GM04504 (cell line): ENCODE results near the gene HRCT1.
"Not testable (repeated sequence)": the region's sequence is repeated elsewhere in the genome, so short reads cannot be mapped to it uniquely, and the experiment has no call there.

Experiments used
- DNase-seq: peaks from one replicate; pipeline ENCODE4 v3.0.0-alpha.2; 2012; ENCODE audit warnings: low read depth

HRCT1 gene

GRCh38 chr9:35905912-35906679, at the start of gene HRCT1:
TSS of gene HRCT1 (plus strand) at chr9:35906202. CDS start at chr9:35906288, 86 bp downstream.
- peak; percentile 90 for DNase-seq

- no peak for DNase-seq
These were observed 49.8 kb upstream of the HRCT1 start for GRCh38 chr9:35856206-35856605.

DNA sequence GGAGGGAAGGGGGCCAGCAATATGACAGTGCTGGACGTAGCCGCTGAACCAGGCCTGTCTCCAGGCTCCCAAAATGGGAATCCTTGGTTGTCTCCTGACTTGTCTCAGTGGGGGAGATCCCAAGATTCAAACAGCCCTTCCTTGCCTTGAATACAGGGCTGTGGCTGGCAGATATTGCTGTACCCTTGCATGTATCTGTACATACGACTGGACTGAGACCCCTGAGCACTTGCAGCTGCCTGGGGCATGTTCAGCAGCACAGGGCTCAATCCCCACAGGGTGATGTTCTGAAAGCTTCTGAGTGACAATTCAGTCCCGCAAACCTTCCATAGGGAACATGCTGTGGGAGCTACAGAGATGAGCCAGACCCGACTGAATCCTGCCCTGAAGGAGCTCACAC, 49.1 kb upstream of the HRCT1 start:
- DNase-seq, result no peak

DNA sequence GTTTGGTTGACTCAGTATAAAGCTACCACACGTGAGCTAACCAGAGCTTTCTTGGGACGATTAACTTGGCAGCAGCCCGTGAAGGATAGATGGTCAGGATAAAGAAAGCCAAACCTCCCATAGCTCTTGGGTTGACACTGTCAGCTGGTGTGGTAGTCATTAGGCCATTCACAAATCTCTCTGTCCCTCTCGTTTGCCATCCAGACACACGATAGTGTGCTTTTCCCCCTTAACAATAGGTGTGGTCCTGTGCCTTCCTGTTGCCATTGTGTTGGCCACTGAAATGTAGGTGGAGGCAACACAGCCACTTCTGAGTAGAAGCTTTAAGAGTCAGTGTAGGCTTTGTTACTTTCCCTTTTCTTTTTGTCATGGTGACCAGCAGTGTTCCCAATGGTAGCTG, 47.5 kb upstream of the HRCT1 start:
- DNase-seq, result no peak

DNA sequence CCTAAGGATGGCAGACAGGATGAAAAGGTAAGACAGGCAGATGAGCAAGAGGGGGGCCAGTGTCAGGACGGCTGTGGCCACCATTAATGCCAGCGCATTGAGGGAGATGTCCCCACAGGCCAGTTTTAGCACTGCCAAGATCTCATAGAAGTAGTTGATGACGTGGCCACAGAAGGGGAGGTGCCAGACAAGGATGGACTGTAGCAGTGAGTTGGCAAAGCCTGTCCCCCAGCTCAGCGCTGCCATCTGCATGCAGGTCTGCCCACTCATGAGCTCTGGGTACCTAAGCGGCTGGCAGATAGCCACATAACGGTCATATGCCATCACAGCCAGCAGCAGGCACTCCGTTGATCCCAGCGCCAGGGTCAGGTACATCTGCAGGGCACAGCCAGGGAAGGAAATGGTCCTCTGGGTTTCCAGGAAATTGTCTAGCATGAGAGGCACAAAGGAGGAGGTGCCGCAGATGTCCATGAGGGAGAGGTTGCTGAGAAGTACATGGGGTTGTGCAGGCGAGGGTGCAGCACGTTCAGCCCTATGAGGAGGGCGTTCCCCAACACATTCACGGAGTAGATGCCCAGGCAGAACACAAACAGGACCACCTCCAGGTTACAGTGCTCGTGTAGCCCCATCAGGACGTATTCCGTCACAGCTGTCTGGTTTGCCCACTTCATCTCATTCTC, 46.6 kb upstream of the HRCT1 start:
- DNase-seq, result no peak

DNA sequence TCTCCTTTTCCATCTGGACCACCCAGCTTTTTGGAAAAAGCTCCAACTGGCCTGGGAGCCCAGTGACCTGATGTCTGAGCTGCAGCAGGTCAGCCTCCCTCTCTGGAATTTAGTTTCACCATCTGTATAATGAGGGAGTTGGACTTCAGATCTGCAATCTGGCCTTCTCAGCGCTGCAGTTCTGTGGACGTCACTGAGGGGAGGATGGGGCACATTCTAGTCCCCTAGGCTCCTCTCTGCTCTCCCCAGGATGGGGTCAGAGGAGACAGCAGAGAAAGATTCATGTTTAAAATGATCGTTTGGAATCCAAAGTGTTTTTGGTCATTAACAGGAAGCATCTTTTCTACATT, 46.0 kb upstream of the HRCT1 start:
- no peak for DNase-seq

DNA sequence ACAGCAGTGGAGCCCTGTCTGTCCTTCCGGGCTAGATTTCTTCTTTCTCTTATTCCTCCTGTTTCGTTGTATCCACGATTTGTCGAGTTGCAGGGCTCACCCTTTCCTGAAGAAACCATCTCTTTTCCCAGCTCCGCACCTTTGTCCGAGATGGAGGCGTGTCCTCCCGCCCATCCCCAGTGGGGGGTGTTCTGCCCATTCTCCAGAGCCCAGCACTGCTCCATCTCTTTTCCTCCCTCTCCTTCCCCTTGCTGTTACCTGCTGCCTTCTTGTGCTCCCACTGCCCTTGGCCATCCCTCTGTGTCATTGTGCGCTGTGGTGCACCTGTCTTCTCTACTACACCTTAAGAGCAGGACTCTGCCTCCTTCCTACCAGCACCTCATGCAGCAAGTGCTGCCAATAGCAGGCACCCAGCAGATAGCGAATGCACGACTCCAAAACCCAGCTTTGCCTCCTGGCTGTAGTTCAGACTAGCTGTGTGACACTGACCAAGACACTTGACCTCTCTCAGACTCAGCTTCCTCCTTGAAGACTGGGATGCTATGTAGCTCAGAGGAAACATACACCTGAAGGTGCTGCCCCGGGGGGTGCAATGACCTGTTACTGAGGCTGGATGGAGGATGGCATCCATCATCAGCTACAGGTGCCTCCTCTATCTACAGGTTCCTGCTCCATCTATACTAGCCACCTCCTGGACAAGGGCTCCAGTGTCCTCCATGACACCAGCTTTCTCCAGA, 44.7 kb upstream of the HRCT1 start:
- DNase-seq, result no peak

DNA sequence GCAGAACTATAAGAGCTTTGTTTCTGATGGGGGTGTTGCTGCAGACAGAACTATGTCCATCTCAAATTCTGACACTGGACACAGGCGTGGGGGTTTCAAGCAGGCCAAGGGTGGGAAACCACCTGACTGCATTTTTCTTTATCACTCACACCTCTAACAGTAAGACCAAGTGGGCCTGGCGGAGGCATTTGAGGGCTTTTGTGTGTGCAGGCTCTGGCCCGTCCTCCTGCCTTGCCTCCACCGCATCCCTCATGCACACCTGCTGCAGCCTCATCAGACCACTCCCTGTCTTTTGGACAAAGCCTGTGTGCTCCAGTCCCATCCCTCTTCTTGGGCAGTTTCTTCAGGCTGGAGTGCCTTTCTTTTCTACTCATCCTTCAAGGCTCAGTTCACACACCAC, 43.7 kb upstream of the HRCT1 start:
- DNase-seq, result no peak

- DNase-seq, result no peak
These were observed 42.4 kb upstream of the HRCT1 start for GRCh38 chr9:35863583-35863982.

DNA sequence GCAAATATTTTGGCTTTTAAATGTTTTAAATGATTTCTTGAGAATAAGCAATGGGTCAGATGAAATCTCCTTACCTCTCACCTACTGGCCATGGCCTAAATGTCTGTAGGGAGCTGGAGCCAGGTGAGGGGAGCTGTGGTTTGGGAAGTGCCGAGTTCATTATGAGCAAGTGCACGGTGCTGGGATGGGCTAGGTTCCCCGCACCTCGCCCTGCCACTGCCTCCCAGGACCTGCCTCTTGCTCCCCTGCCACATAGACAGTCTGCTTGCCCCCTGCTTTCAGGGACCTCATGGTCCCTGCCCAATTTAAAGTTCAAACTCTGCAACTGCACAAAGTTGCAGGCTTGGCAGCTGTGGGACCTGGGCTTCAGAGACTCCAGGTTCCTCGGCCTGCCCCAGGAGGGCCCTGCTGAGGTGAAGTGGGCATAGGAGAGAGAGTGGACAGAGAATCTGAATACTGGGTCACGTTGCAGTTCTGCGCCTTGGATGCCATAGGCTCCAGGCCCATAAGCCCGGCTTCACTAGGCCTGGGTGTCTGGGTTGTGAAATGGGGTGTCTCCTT, 41.2 kb upstream of the HRCT1 start:
- no peak for DNase-seq

DNA sequence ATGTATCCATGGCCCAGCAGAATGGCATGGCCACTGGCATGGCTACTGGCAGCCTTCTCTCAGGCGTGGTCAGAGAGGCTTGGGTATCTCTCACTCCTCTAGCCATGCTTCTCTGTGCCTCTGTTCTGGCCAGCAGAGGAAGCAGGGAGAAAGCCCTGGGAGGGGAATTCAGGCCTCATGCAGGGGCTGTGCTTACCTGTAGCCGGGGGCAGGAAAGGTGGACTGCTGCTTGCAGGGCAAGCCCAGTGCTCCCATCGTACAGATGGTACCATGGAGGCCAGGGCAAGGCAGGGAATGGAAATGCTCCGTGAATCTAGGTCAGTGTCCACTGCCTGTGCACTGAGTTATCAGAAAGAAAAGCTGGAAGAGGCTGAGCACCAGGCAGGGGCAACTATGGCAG, 38.5 kb upstream of the HRCT1 start:
- DNase-seq, result no peak

DNA sequence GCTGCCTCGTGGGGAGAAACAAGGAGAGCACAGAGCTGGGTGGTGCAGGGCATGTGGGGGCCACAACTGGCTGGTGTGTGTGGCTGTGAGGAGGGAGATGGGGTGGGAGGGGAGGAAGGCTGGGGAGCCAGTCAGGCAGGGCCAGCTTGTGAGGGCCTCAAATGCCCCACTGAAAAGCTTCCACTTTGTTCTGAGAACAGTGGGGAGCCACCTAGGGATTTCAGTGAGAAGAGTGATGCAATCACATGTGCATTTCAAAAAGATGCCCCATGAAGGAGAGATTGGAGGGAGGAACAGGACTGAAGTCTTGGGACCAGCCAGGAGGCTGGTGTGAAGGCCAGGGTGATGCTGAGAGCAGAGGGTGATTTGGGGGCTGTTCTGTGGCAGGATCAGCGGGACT, 37.1 kb upstream of the HRCT1 start:
- no peak for DNase-seq

- DNase-seq, result no peak
These were observed 36.3 kb upstream of the HRCT1 start for GRCh38 chr9:35869621-35870216.

DNA sequence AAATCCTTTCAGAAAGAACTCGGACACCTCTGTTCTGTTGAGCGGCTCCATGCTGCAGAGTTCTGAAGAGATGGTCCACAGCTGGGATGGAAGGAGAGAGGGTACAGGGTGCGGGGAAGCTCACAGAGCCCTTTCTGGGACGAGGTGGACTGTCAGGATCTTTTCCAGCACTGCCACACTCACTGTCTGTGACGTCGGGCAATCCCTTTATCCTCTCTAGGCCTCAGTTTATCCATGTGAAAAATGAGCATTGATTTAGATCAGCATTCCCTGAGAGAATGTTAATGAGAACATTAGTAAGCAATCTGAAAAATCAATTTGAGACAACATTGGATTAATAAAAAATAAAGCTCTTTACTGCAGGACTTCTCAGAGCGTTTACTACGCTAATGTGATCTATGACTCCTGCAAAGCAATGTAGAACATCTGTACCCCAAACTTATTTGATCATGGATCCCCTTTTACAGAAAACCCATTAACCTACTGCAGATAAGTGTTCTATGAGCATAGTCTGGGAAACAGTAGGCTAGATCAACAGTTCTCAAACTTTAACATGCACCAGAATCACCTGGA, 35.6 kb upstream of the HRCT1 start, which contains the start of gene OR13J1:
TSS of gene OR13J1 (minus strand) at position 51 of the 573 bp plus-strand sequence. CDS start at position 51, 0 bp downstream.
- no peak for DNase-seq

DNA sequence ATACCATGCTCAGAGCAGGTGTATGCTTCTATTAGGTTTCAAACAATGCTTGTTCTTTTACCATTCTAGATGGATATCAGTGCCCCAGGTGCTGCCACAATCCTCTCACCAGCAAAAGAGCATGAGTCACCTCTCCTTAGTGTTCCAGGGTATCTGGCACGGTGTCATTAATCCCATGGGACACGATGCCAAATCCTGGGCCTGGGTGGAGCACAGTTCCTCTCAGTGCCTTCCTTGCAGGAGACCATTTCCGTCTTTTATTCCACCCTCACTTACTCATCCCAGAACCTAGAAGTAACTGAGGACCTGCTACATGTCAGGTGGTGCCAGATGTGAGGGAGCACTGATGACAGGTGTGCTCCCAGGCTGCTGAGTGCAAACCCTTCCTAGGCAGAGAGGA, 34.5 kb upstream of the HRCT1 start:
- DNase-seq, result no peak

DNA sequence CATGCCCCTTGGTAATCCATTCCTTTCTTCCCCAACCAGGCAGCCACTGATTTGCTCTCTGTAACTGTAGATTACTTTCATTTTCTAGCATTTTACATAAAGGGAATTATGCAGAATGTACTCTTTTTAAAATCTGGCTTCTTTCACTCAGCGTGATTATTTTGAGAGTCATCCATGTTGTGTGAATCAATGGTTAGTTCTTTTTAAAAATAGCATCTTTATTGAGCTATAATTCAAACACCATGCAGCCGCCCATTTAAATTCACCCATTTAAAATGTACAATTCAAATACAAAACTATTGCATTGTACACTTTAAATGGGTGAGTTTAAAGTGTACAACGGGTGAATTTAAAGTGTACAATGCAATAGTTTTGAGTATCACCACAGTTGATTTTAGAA, 33.5 kb upstream of the HRCT1 start:
- no peak for DNase-seq

DNA sequence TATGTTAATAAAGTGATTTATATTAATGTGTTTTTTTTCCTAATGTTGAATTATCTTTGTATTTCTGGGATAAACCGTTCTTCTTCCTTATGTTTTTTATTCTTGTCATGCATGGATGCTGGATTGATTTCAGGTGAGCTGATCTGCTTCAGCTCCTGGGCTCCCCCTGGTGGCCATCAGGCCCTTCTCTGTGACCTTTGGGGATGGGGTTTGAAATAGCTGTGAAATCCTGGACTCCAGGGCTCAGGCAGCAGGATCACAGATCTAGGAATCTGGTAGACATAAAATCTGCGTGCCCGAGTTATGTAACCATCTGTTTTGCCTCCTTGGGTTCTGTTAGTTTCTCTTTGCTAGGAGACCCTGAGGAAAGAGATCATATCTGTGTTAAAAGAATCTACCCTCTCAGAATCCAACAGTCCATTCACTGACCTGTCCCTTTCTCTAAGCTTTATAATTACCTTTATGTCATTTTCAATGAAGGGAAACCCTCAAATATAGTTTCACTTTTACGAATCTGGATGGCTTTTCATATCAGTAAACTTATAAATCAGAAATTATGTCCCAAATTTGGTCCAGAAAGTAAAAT, 23.6 kb upstream of the HRCT1 start:
- DNase-seq, result peak; percentile 31

DNA sequence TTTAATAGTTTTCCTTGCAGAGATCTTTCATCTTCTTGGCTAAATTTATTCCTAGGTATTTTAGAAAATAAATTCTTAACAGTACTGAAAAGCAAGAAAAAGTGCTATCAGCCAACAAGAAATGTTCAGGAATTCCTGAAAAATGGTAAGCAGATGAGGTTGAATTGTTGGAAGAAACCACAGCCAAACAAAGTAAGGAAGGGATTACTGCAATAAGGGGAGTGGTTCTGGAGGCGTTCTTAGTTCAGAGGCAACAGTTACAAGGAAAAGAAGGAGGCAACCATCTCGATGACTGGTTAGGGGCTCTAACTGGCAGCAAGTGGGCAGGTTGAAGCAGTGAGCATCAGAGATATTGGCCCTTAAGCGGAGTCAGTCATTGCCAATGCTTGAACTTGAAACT, 23.0 kb upstream of the HRCT1 start:
- no peak for DNase-seq

GRCh38 chr9:35884908-35885307, 21.1 kb upstream of the HRCT1 start:
- DNase-seq, result not testable (repeated sequence)

GRCh38 chr9:35891646-35892045, 14.4 kb upstream of the HRCT1 start:
- no peak for DNase-seq

GRCh38 chr9:35892051-35892450, 14.0 kb upstream of the HRCT1 start:
- no peak for DNase-seq

GRCh38 chr9:35896570-35896969, 9.4 kb upstream of the HRCT1 start:
- DNase-seq, result no peak
